ENCODE results near the gene IGFN1. TPM values are rescaled to one million over a fixed set of nuclear protein-coding genes. Genes with fewer than 3 reads are reported as not detected.

IGFN1 gene
- total and polyA plus RNA-seq, 2 of the 8 experiments (the other 6 are each of a cell fraction or from before 2014, with no cell fraction given), result not detected

- TF ChIP-seq EZH2 (IDR thresholded peaks at IDR 0.05; ENCODE audit: low read depth, low read length, severe bottlenecking), result no peak
- TF ChIP-seq KDM1A (IDR thresholded peaks at IDR 0.05; ENCODE audit: borderline replicate concordance, low read length), result no peak
These were observed 54.5 kb downstream of the IGFN1 start (continued) for GRCh38 chr1:201245082-201245481.

All from H1 (cell line).